ENCODE measurements around the gene TMEM17. TPM values are rescaled to one million over a fixed set of nuclear protein-coding genes. Genes with fewer than 3 reads are reported as not detected.
A peak's percentile ranks its signal among the peaks of the same experiment; 100 is the strongest.

The TMEM17 gene
- total and polyA plus RNA-seq, 7 donors, result 0.73 to 3.4 (median 1.7) TPM; not detected in 2

DNA sequence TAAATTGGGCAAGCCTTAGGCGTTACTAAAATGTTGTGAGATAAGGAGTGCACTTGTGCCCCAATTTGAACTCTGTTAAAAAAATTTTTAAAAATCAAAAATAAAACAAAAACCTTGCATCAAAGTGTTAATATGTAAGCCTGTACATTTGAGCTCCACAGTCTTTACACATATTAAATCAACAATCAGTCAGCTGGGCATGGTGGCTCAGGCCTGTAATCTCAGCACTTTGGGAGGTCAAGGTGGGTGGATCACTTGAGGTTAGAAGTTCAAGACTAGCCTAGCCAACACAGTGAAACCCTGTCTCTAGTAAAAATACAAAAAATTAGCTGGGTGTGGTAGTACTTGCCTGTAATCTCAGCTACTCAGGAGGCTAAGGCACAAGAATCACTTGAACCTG is 16.3 kb downstream of the TMEM17 start:
- intact Hi-C loops (cut with DNase I), result no loop called here
- H3K9me3 ChIP-seq, result no peaks in the 10 kb centered on the region

DNA sequence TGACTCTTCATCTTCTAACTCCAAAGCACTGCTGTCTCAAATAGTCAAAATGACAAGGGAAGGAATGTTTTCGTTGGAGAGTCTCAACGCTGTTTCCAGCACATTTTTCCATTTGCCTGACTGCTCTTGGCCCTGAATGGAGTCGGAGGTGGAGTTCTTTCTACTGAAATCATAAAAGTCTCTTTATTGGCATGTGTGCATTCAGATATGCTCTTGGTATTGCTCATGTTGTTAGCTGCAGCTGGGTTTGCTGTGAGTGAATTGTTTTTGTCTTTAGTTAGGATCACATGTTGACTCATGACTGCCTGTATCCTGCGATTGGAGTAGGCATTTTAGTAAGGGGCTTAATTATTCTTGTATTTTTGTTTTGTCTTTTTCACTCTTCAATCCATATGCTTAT is 16.8 kb downstream of the TMEM17 start:
- Histone ChIP-seq H3K27me3 (no peaks in the 10 kb centered on the region), H3K9me3 (no peaks in the 10 kb centered on the region), H3K36me3 (no peaks in the 10 kb centered on the region), H3K4me1 (peaks cover 0 to 27% (median 21%) of the 10 kb centered on the region in 4 donors), H3K27ac (no peak overlapping the region), H3K4me3 (no peak overlapping the region)
- intact Hi-C loops (cut with DNase I), result no loop called here
- no peak for TF ChIP-seq POLR2A (IDR thresholded peaks at IDR 0.05)
- TF ChIP-seq, protein P1, sequence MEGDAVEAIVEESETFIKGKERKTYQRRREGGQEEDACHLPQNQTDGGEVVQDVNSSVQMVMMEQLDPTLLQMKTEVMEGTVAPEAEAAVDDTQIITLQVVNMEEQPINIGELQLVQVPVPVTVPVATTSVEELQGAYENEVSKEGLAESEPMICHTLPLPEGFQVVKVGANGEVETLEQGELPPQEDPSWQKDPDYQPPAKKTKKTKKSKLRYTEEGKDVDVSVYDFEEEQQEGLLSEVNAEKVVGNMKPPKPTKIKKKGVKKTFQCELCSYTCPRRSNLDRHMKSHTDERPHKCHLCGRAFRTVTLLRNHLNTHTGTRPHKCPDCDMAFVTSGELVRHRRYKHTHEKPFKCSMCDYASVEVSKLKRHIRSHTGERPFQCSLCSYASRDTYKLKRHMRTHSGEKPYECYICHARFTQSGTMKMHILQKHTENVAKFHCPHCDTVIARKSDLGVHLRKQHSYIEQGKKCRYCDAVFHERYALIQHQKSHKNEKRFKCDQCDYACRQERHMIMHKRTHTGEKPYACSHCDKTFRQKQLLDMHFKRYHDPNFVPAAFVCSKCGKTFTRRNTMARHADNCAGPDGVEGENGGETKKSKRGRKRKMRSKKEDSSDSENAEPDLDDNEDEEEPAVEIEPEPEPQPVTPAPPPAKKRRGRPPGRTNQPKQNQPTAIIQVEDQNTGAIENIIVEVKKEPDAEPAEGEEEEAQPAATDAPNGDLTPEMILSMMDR (IDR thresholded peaks at IDR 0.05), result no peak
- TF ChIP-seq POLR2AphosphoS5 (IDR thresholded peaks at IDR 0.05), result no peak
- TF ChIP-seq EP300 (IDR thresholded peaks at IDR 0.05), result no peak
- WGBS, 2 donors, result 48 to 51% methylated on average over 4 of the region's 4 CpGs
- DNase-seq, result no peak

More for the DNA sequence above, 16.3 kb downstream of the TMEM17 start:
- no peak overlapping the region for H3K27ac ChIP-seq
- H3K36me3 ChIP-seq, result no peaks in the 10 kb centered on the region
- no peaks in the 10 kb centered on the region for H3K27me3 ChIP-seq
- H3K4me1 ChIP-seq, result peaks cover 0 to 27% (median 21%) of the 10 kb centered on the region in 4 donors
- DNase-seq, result no peak
- no peak overlapping the region for H3K4me3 ChIP-seq
- TF ChIP-seq, protein P1 (IDR thresholded peaks at IDR 0.05), result no peak
- TF ChIP-seq EP300 (IDR thresholded peaks at IDR 0.05) (no peak), POLR2A (IDR thresholded peaks at IDR 0.05) (no peak), POLR2AphosphoS5 (IDR thresholded peaks at IDR 0.05) (no peak)
- WGBS, 2 donors, result 75 to 86% methylated on average over 1 of the region's 1 CpG

DNA sequence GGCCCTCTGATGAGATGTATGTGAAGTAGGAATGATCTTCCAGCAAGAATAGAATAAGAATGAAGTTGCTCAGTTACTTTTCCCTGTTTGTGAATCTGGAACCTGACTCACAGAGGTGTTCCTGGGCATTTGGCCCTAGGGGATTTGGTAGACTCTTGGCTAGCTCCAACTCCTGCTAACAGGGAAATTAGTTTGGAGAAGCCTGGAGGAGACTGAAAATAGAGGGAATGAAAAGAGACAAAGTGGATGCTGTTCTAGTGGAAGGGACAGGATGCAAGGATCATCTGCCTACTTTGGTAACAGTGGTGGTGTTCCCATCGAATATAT is 19.6 kb downstream of the TMEM17 start:
- DNase-seq, result no peak
- 87 to 88% methylated on average over 1 of the region's 1 CpG for WGBS, 2 donors
- intact Hi-C loops (cut with DNase I), result no loop called here
- H3K4me1 ChIP-seq, result peaks cover 0 to 27% (median 21%) of the 10 kb centered on the region in 4 donors
- H3K27me3 ChIP-seq, result no peaks in the 10 kb centered on the region
- H3K36me3 ChIP-seq, result no peaks in the 10 kb centered on the region
- no peaks in the 10 kb centered on the region for H3K9me3 ChIP-seq
- H3K27ac ChIP-seq, result peak overlapping the region; percentile 6 to 36 (median 18)
- H3K4me3 ChIP-seq, result no peak overlapping the region
- TF ChIP-seq, protein P1 (IDR thresholded peaks at IDR 0.05), result no peak
- TF ChIP-seq EP300 (IDR thresholded peaks at IDR 0.05), result no peak

DNA sequence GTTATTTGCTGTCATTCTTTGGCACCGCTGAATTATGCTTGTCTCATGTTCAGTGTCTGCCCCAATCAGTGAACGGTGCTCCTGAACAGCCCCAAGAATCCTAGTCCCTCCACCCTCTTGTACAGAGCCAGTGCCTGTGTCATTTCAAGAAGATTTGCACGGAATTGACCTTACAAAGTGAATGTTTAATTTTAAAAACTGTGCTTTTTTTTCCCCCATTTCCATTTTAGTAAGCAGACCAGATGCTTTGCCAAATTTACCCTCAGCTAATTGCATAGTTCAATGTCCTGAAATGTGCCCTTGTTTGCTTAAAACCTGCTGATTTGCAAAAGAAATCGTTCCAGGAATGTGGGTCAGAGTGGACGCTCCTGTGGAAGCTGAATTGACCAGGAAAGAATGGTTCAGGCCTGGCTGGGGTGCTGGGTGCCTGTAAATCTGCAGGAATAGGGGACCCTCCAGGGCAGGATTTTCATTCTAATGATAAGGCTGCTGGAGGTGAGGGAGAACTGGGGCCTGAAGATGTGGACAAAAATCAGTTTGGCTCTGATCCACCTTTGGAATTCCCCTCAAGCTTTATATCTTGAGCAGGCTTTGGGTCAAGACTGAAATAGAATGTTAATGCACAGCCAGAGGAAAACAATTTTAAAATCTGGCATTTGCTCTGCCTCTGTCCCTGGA is 20.1 kb downstream of the TMEM17 start:
- Histone ChIP-seq H3K27me3 (no peaks in the 10 kb centered on the region), H3K4me3 (no peak overlapping the region), H3K9me3 (no peaks in the 10 kb centered on the region), H3K4me1 (peaks cover 0 to 27% (median 21%) of the 10 kb centered on the region in 4 donors), H3K27ac (peak overlapping the region; percentile 6 to 36 (median 18)), H3K36me3 (no peaks in the 10 kb centered on the region)
- intact Hi-C loops (cut with DNase I), result no loop called here
- TF ChIP-seq, protein P1 (IDR thresholded peaks at IDR 0.05), result no peak
- no peak for TF ChIP-seq EP300 (IDR thresholded peaks at IDR 0.05)
- TF ChIP-seq POLR2AphosphoS5 (IDR thresholded peaks at IDR 0.05), result no peak
- TF ChIP-seq POLR2A (IDR thresholded peaks at IDR 0.05), result no peak
- DNase-seq, result no peak
- WGBS, 2 donors, result 65 to 66% methylated on average over 5 of the region's 5 CpGs
